Measurements from ENCODE around the gene LUZP2.
"Not testable (repeated sequence)": the region's sequence is repeated elsewhere in the genome, so short reads cannot be mapped to it uniquely, and the experiment has no call there.

The LUZP2 gene

GRCh38 chr11:24900960-24901549 is 404.2 kb downstream of the LUZP2 start:
- DNase-seq (ENCODE audit: low spot score) = no peak

- no peak for DNase-seq (ENCODE audit: low spot score)
These were observed 406.7 kb downstream of the LUZP2 start for GRCh38 chr11:24903555-24903954.

GRCh38 chr11:24925091-24925490 is 428.2 kb downstream of the LUZP2 start:
- no peak for DNase-seq (ENCODE audit: low spot score)

- DNase-seq (ENCODE audit: low spot score) = no peak
These were observed 435.5 kb downstream of the LUZP2 start for GRCh38 chr11:24932110-24933000.

GRCh38 chr11:24934733-24935439 is 438.0 kb downstream of the LUZP2 start:
- DNase-seq (ENCODE audit: low spot score) = no peak

- DNase-seq (ENCODE audit: low spot score) = no peak
These were observed 448.0 kb downstream of the LUZP2 start for GRCh38 chr11:24944891-24945290.

GRCh38 chr11:24949406-24949805 is 452.6 kb downstream of the LUZP2 start:
- DNase-seq (ENCODE audit: low spot score) = no peak

GRCh38 chr11:24963852-24964251 is 467.0 kb downstream of the LUZP2 start:
- no peak for DNase-seq (ENCODE audit: low spot score)

- no peak for DNase-seq (ENCODE audit: low spot score)
These were observed 468.9 kb downstream of the LUZP2 start for GRCh38 chr11:24965748-24966147.

GRCh38 chr11:24993903-24994302 is 497.1 kb downstream of the LUZP2 start:
- DNase-seq (ENCODE audit: low spot score) = not testable (repeated sequence)

- DNase-seq (ENCODE audit: low spot score) = not testable (repeated sequence)
These were observed 503.1 kb downstream of the LUZP2 start for GRCh38 chr11:24999929-25000328.

GRCh38 chr11:25037431-25037830 is 540.6 kb downstream of the LUZP2 start:
- DNase-seq (ENCODE audit: low spot score) = no peak

- DNase-seq (ENCODE audit: low spot score) = no peak
These were observed 541.3 kb downstream of the LUZP2 start for GRCh38 chr11:25038131-25038530.

- DNase-seq (ENCODE audit: low spot score) = no peak
These were observed 542.3 kb downstream of the LUZP2 start for GRCh38 chr11:25039165-25039564.

GRCh38 chr11:25048632-25049031 is 551.8 kb downstream of the LUZP2 start:
- no peak for DNase-seq (ENCODE audit: low spot score)

- DNase-seq (ENCODE audit: low spot score) = no peak
These were observed 556.0 kb downstream of the LUZP2 start for GRCh38 chr11:25052844-25053243.

- no peak for DNase-seq (ENCODE audit: low spot score)
These were observed 561.0 kb downstream of the LUZP2 start for GRCh38 chr11:25057861-25058260.

GRCh38 chr11:25065746-25066145 is 568.9 kb downstream of the LUZP2 start:
- peak; percentile 2 for DNase-seq (ENCODE audit: low spot score)

- DNase-seq (ENCODE audit: low spot score) = no peak
These were observed 569.9 kb downstream of the LUZP2 start for GRCh38 chr11:25066706-25067105.

- DNase-seq (ENCODE audit: low spot score) = no peak
These were observed 571.6 kb downstream of the LUZP2 start for GRCh38 chr11:25068451-25068850.

GRCh38 chr11:25094085-25094802 is 597.4 kb downstream of the LUZP2 start:
- DNase-seq (ENCODE audit: low spot score) = no peak

GRCh38 chr11:25119416-25119815 is 622.6 kb downstream of the LUZP2 start:
- DNase-seq (ENCODE audit: low spot score) = no peak
